HG02798 (cell line): ENCODE measurements around the gene MTG2.

Source experiments
- ATAC-seq: cut with Tn5 transposase; IDR thresholded peaks from one replicate; pipeline ENCODE4 v1.9.1; 2021; ENCODE audit warnings: mild to moderate bottlenecking; ENCODE audit not compliant: unreplicated experiment, poor library complexity

Gene MTG2

GRCh38 chr20:62228982-62229545, 46.2 kb downstream of the MTG2 start:
- ATAC-seq, result no peak

GRCh38 chr20:62229667-62230066, 46.8 kb downstream of the MTG2 start:
- no peak for ATAC-seq

- ATAC-seq, result no peak
Observed at GRCh38 chr20:62230276-62230675, 47.4 kb downstream of the MTG2 start.

GRCh38 chr20:62230696-62231095, 47.9 kb downstream of the MTG2 start:
- ATAC-seq, result no peak

- ATAC-seq, result no peak
Observed at GRCh38 chr20:62231292-62231691, 48.5 kb downstream of the MTG2 start.

GRCh38 chr20:62232194-62232593, 49.4 kb downstream of the MTG2 start:
- no peak for ATAC-seq

GRCh38 chr20:62232770-62233645, 50.2 kb downstream of the MTG2 start:
- no peak for ATAC-seq

GRCh38 chr20:62233684-62234083, 50.9 kb downstream of the MTG2 start:
- ATAC-seq, result no peak

GRCh38 chr20:62234339-62234738, 51.5 kb downstream of the MTG2 start:
- no peak for ATAC-seq

GRCh38 chr20:62235001-62235776, 52.4 kb downstream of the MTG2 start:
- ATAC-seq, result no peak

GRCh38 chr20:62235777-62236157, 52.9 kb downstream of the MTG2 start:
- no peak for ATAC-seq

GRCh38 chr20:62236200-62236599, 53.4 kb downstream of the MTG2 start:
- no peak for ATAC-seq

GRCh38 chr20:62236766-62237513, 54.1 kb downstream of the MTG2 start:
- no peak for ATAC-seq

GRCh38 chr20:62237514-62237800, 54.6 kb downstream of the MTG2 start:
- ATAC-seq, result no peak

GRCh38 chr20:62237801-62238568, 55.2 kb downstream of the MTG2 start, which contains the start of gene OSBPL2:
TSS of gene OSBPL2 (plus strand) at chr20:62238521. CDS start at chr20:62256185, 17,664 bp downstream.
- ATAC-seq, result peak; percentile 98

- ATAC-seq, result peak; percentile 2
Observed at GRCh38 chr20:62238569-62239277, 55.9 kb downstream of the MTG2 start.

GRCh38 chr20:62239278-62239879, 56.6 kb downstream of the MTG2 start:
- no peak for ATAC-seq

- ATAC-seq, result no peak
Observed at GRCh38 chr20:62240020-62240685, 57.3 kb downstream of the MTG2 start.
